SIG-M5 (cell line): Measurements from ENCODE around the gene SHROOM4.

Experiments used
- DNase-seq: peaks from one replicate; lab custom pipeline; 2025; lab: John Stamatoyannopoulos, UW

Gene SHROOM4

DNA sequence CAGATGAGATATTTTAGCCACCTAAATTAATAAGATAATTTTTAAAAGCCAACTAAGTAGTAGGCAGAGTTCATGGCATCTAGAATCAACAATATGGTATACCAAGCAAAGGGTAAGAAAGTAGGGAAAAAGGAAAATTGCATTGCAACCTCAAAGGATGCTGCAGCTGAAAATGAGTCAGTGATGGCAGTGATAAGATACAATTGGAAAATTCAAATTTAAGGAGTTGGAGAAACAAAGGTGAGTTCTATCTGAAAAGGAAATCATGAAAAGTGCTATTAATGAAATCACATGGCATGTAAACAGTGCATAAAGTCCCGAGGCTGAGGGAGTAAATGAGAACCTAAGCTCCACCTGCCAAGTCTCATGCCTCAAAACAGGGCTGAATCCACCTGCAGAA lies 33.9 kb downstream of the SHROOM4 start:
- DNase-seq = no peak

DNA sequence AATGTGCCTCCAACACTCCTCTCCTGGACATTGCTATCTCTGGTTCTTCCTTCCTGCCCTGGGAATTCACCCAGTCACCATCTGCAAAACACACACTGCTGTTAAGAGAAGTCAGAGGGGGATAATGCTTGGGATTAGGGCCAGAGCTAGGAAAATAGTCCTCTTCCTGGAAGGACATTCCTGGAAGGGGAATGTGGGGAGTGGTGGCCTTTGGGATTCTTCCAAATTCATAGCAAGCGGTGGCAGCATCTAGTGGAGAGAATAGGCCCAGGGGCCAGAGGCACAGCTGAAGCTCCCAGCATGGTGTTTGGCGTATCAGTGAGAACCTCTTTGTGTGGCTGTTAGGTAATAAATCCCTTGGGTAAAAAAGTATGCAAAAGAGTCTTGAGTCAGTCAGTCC lies 34.3 kb downstream of the SHROOM4 start:
- no peak for DNase-seq

DNA sequence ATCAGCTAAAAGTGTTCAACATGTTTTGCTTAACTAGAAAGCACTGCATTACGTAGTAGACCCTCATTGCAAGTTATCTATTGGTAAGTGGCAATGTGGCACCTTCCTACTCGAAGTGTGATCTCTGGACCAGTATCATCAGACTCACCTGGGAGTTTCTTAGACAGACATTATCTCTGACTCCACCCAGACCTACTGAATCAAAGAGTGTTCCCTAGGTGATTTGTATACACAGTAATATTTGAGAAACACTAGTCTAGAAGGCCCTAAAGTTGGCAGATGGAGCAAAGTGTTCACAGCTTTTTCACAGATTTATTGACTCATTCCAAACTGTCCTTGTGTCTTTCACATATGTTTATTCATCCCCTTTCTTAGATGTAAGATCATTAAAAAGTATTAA lies 35.7 kb downstream of the SHROOM4 start:
- no peak for DNase-seq

DNA sequence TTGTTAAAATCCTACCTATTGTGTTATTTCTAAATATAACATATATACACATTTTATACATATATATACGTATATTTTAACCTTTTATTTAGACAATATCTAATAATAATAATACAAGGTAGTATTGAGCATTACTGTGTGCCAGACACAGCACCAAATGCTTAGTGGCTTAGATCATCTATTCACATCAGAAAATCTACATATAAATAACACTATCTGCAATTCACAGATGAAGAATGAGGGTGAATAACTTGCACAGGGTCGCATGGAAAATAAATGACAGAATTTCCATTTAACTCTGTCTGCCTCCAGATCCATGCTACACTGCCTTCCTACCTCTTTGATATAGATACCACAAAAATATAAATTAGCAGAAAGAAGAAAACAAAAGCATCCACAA lies 37.7 kb downstream of the SHROOM4 start:
- DNase-seq = no peak

DNA sequence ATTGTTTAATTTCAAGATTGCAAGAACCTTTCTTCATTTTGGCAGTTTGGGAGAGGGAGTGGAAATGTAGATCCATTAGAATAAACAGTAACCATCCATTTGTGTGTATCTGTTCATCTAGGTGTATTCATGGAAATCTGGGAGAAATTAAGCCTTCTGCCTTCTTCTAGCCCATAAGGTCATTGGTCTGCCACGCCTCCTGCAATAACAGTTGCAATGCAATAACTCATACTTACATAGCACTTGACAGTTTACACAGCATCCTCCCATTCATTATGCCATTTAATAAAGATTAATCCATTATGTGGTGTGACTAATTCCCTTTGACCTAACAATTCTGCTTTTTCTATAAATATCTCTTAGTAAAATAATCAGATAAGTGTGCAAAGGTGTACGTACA lies 42.6 kb downstream of the SHROOM4 start:
- DNase-seq = no peak

DNA sequence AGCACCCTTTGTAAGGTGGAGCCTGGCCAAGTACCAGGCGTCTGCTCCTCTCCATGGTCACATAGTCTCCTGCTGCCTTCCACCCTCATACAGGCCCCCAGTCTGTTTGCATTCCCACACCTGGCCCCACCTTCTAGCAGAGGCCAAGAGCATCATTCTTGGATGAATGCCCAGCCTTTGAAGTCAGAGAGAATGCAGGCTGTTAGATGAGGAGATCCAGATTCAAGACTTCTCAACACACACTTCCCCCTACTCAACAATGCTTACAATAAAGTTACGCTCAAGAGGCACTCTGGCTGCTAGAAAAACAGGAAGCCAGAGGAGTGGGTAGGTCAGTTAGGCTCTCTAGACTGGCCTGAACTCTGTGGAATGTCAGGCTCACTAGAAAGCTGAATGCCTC lies 43.3 kb downstream of the SHROOM4 start:
- DNase-seq = no peak

DNA sequence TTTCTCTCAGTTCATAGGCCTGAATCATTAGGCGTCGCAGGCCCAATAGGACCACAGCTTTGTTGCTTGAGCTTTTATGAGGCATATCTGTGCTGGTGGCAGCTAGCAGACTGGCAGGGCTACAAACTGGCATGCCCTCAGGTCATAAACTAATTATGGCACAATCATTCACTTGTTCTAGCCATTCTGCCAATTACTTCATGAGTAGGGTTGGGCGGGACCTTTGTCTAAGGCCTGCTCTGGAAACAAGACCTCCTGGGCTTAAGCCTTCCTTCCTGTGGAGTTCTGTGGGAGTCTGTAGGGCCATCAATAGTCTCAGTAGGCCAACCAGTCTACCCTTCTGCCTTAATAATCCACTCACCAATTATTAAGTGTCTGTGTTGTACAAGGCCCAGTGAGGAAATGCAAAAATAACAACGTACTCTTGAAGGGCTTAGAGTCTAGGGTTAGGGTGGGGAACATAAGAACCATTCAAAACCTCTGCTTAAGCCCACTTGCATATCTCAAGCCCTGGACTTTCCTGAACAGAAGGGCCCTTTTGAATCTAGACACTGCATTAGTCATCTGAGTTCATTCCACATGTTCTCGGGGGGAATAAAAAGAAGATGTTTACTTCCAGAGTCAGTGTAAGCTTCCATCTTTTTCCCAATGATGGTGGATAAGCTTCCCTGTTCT lies 44.5 kb downstream of the SHROOM4 start:
- no peak for DNase-seq

DNA sequence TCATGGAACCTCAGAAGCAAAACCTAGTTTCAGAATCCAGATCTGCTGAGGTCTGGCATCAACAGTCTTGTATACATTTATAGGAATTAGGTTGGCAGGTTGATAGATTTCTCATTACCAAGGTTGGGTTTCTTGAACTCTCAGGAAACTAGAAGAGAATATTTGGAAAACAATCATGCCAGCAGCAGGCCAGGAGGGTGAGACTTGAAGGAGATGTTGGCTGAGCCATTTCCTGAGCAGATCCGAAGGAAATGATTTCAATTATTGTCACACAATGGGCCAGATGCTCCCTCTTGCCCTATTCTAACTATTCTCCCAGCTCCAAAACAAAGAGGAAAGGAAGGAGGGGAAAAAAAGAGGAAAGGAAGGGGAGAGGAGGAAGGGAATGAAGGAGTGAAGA lies 45.2 kb downstream of the SHROOM4 start:
- no peak for DNase-seq

DNA sequence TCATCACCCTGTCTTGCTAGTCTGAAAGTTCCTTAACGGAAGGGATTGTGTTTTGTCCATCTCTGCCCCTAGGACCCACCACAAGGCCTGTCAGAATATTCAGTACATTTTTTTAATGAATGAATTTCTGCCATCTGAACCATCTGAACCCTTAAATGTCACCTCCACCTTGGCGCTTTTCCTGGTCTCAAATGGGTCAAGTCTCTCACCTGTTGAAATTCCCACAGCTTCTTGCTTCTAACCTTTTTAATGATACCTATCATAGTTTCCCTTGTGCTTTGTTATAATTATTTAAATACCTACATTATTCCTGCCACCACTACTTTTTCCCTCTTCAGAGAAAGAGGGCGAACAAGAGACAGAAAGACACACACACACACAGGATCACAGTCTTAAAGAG lies 48.0 kb downstream of the SHROOM4 start:
- DNase-seq = no peak

DNA sequence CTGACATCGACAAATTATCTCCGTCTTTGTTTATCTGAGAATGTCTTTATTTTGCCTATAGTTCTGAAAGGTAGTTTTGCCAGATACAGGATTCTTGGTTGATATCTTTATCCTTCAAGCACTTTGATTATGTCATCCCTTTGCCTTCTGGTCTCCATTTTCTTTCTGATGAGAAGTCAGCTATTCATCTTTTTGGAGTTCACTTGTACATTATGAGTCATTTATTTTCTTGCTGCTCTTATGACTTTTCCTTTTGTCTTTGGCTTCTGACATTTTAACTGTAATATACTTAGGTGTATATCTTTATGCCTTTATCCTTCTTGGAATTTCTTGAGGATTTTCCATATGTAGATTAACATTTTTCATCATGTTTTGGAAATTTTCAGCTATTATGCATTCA lies 51.4 kb downstream of the SHROOM4 start:
- no peak for DNase-seq

DNA sequence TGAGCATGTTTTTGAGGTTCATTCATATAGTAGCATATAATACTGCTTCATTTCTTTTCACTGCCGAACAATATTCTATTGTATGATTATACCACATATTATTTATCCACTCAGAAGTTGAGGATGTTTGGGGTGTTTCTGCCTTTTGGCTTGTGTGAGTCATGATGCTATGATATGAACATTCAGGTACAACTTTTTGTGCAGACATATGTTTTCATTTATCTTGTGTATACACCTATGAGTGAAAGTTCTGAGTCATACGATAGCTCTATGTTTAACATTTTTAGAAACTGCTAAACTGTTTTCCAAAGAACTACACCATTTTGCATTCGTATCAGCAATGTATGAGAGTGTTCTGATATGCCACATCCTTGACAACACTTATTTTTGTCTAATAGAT lies 57.7 kb downstream of the SHROOM4 start:
- no peak for DNase-seq

DNA sequence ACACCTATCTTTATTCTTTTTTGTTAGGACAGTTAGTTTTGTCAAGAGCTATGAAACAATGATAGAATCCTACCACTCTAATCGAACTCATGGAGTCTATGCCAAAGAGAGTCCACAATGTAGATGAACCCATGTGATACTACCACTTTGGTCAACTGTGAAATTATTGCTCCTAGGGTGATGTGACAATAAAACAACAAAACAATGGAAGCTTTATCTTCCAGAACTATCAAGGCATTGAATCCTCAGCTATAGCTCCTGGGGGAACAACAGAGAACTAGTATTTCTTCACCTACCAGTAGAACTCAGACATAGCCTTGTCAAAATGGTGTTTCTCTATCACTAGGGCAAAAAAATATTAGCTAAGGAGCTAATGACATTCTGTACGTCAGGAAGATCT lies 62.9 kb downstream of the SHROOM4 start:
- DNase-seq = no peak

DNA sequence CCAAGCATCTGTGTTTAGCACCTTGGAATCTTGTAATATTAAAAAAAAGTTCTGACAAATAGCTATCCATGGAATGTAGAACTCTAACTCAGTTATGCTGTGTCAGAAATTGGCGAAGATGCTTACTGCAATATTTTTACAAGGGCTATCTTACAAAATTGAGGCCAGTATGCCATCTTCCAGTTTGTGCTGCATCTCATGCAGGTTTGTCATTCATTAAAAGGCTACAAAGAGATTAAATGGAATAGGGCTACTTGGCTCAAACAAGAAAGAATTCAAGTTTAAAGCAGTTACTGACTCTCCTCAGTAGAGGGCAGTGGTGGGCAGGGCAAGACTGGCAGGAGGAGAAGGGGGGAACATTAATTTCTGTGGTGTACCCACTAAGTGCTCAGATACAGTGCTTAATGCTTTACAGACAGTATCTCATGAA lies 66.5 kb downstream of the SHROOM4 start:
- DNase-seq = no peak

DNA sequence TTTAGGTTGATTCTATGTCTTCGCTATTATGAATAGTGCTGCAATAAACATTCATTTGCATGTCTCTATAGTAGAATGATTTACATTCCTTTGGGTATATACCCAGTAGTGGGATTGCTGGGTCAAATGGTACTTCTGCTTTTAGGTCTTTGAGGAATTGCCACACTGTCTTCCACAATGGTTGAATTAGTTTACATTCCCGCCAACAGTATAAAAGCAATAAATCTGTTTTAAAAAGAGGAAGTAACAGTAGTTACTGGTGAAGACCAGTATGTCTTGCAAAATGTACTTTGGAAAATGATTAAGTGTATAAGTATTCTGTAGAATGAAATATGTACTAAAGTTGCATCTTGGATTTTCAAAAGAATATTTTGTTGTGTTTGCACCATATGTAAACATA lies 77.3 kb downstream of the SHROOM4 start:
- DNase-seq = no peak

DNA sequence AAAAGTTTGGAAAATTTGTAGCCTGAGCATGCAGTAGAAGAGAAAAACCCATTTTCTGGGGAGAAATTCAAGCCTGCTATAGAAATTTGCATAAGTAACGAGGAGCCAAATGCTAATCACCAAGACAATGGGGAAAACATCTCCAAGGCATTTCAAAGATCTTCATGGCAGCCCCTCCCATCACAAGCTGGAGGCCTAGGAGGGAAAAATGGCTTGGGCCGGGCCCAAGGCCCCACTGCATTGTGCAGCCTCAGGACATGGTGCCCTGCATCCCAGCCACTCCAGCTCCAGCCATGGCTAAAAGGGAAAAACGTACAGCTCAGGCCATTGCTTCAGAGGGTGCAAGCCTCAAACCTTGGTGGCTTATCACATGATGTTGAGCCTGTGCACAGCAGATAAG lies 87.7 kb downstream of the SHROOM4 start:
- no peak for DNase-seq

DNA sequence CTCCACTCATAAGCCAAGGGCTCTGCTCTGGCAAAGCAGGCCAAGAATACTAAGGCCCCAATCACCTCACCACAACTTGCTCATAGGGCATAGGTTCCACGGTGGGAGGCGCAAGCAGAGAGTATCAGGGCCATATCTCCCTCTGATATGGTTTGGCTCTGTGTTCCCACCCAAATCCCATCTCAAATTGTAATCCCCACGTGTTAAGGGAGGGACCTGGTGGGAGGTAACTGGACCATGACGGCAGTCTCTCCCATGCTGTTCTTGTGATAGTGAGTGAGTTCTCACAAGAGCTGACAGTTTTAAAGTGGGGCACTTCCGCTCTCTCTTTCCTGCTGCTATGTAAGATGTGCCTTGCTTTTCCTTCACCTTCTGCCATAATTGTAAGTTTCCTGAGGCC lies 88.7 kb downstream of the SHROOM4 start:
- no peak for DNase-seq

DNA sequence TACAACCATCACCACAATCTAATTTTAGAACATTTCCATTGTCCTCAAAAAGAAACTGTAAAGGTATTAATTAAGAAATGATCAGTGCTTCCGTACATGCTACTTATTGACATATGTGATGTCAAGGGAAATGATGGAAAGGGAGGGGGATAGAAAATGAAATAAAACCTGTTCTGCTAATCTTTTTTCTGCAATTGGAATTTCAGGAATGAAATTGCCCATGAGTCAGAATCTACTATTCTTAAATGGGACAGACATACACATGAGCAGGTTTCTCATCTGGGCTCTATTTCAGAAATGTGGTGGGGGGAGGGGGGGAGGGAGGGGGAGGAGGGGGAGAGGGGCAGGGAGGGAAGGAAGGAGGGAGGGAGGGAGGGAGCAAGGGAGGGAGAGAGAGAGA lies 91.0 kb downstream of the SHROOM4 start:
- DNase-seq = no peak

DNA sequence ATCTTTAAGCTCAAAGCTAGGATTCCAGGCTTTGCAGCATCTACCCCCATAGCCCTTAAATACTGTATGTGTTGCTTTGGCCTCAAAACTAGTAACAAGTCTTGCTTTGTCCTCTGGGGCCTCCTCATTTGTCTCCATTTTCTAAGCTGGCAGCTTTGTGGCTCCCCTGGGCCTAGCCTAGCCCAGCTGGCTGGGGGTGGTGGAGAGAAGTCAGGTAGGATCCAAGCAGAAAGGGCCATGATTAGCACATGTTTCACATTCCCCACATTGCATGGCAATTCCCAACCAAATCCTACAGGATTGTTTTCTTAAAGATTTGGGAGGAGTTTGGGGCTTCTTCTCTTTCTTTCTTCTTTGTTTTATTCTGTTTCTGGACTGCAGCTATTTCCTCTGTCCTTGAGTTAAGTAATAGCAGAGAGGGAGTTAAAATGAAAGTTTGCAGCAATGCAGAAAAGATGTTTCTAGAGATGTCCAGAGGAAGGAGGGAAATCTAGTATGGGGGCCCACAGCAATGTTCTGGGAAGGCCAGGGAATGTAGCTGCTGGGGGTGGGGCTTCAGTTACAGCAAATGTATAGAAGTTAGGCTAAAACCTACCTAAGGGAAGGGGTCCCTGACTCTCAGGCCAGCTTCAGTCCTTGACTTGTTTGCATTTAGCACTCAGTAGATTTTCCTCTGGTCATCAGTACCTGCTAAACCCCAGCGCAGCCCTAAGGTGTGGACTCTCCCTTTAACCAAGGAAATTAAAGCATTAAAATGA lies 92.1 kb downstream of the SHROOM4 start:
- DNase-seq = no peak

DNA sequence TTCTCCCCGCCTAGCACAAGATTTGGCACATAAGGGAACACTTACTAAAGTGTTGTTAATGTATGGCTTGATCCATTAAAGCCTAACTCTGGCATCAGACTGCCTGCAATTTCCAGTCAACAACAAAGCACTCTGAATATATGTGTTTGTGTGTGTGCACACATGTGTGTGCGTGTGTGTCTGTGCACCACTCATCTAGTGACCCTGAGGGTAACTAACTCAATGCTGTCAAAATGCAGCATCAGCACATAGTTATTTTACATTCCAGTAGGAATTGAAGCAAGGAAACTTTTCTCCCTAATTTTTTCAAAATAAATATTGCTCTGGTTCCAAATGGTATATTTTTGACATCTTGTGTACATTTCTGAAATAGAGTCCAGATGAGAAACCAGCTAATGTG lies 94.4 kb downstream of the SHROOM4 start:
- no peak for DNase-seq

DNA sequence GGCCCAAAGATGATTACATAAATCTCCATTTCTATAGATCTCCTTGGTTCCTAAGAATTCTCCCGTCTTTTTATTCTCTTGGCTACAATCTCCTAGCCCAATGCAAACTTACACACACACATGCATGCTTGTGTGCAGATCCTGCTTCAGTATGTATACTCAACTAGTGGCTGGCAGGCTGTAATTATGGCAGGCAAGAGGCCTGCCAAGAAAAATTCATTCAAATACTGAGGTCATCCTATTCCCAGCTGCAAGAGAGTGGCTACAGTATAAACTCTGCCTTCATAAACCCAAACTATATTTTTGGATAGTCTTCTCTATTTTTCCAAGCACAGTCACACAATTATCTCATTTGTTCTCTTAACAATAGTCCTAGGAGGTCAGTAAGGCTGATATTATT lies 95.2 kb downstream of the SHROOM4 start:
- no peak for DNase-seq

DNA sequence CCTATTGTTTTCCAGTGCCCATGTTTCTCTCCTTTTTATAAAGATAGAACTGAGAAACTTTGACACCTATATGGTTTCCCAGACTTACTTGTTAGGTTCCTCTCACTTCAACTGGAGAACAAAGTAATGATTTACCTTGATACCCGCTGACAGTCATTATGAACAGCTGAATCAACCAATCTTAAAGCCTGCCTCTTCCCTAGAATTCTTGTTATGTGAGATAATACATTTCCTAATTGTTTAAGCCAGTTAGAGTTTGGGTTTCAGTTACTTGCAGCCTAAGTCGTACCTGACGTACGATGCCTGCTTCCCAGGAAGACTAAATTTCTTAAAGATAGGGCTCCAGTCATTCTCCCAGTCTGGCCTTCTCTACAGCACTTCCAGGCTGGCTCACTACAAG lies 97.3 kb downstream of the SHROOM4 start:
- no peak for DNase-seq

DNA sequence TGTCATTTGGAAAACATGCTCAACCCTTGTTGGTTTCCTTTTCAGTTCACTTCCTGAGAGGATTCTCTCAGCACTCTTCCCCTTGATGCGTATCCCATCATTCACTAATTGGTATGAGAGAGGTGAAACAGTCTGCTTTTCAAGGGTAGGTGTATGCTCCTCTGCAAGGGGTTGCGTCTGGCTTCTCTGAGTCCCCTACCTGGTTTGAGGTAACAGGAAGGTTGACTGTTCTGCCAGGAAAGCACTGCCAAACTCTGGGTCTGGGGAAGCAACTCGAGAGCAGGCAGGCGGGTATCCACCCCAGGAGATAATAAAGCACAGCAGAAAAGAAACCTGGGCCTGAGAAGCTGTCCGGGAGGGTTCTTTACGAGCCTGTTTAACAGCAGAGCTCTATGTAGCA lies 101.2 kb downstream of the SHROOM4 start:
- no peak for DNase-seq

DNA sequence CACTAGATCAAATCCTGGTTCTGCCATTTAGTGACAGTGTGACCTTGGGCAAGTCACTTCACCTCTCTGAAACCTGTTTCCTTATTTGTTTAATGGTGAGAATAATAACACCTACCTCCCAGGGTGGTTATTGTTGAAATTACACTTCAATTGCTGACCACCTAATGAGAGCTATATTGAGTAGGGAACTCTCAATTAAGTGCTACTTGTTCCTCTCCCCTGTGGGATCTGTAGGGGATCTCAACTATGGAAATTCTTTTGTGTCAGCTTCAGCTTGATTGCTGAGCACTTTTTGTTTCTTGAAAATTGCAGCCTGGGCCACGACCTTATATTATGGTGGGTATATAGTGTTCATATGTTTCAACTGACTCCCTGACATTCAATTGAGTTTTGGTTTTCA lies 102.1 kb downstream of the SHROOM4 start:
- DNase-seq = no peak
